Gastroesophageal sphincter (tissue), 3 donors: ENCODE measurements around the gene TMED4.

Experiments
- EP300 ChIP-seq: sonication (generic); formaldehyde crosslinking; IDR thresholded peaks from one replicate; pipeline ENCODE4 v1.6.1; 2017; ENCODE audit warnings: antibody characterized with exemption, mild to moderate bottlenecking
- POLR2A ChIP-seq, 2 donors: fragments of 450-650 bp; IDR thresholded peaks; one replicate each; pipeline ENCODE4 v1.6.1; 2017; ENCODE audit warnings: antibody characterized with exemption in 2 of 2, mild to moderate bottlenecking in 2 of 2, moderate library complexity in 1 of 2
- TF ChIP-seq, protein P1 (sequence below), 4 experiments: fragments of 200-600 bp in 2 of 4; fragments of 450-650 bp in 2 of 4; sonication (generic) in 1 of 4; IDR thresholded peaks; one replicate each; pipeline ENCODE4 v1.5.1; 2017 to 2019; ENCODE audit warnings: antibody characterized with exemption in 4 of 4, mild to moderate bottlenecking in 2 of 4, moderate library complexity in 2 of 4

DNA sequence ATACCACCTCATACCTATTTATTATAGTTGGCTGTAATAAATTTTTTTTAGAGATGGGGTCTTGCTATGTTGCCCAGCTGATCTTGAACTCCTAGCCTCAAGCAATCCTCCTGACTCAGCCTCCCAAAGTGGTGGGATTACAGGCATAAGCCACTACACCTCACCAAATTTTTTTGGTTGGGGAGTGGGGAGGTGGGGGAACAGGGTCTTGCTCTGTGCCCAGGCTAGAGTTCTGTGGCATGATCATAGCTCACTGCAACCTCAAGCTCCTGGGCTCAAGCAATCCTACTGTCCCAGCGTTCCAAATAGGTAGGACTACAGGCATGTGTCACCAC is 20.5 kb upstream of the TMED4 start:
- TF ChIP-seq POLR2A (IDR thresholded peaks at IDR 0.05) (no peak), EP300 (no peak)
- TF ChIP-seq, protein P1, sequence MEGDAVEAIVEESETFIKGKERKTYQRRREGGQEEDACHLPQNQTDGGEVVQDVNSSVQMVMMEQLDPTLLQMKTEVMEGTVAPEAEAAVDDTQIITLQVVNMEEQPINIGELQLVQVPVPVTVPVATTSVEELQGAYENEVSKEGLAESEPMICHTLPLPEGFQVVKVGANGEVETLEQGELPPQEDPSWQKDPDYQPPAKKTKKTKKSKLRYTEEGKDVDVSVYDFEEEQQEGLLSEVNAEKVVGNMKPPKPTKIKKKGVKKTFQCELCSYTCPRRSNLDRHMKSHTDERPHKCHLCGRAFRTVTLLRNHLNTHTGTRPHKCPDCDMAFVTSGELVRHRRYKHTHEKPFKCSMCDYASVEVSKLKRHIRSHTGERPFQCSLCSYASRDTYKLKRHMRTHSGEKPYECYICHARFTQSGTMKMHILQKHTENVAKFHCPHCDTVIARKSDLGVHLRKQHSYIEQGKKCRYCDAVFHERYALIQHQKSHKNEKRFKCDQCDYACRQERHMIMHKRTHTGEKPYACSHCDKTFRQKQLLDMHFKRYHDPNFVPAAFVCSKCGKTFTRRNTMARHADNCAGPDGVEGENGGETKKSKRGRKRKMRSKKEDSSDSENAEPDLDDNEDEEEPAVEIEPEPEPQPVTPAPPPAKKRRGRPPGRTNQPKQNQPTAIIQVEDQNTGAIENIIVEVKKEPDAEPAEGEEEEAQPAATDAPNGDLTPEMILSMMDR (IDR thresholded peaks at IDR 0.05): no peak
